ENCODE data around the gene MAD1L1.

Gene MAD1L1

DNA sequence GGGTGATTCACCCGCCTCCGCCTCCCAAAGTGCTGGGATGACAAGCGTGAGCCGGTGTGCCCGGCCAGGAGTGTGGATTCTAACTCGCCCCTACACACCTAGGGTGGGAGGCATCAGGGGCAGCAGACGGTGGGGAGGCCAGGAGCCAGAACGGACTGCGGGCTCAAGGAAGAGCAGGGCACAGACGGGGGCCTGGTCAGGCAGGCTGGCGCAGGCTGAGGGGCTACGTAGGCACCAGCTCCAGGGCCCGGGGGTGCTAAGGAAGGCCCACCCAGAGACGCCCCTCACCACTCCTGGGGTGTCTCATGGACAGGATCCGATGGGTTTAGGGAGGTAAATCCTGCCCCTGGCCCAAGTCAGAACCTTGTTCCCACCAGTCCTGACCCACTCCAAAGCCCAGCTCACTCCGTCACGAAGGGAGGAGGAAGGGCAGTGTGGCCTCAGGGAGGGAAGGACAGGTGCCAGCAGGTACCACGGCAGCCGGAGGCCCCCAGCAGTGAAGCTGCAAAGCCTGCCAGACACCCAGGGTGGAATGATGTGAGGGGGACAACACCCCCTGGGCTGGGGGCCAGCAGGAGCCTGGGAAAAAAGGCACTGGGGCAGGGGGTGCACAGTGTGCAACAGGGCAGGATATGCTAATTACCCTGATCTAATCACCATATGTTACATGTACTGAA lies 251.4 kb downstream of the MAD1L1 start:
- TF ChIP-seq, protein P1, sequence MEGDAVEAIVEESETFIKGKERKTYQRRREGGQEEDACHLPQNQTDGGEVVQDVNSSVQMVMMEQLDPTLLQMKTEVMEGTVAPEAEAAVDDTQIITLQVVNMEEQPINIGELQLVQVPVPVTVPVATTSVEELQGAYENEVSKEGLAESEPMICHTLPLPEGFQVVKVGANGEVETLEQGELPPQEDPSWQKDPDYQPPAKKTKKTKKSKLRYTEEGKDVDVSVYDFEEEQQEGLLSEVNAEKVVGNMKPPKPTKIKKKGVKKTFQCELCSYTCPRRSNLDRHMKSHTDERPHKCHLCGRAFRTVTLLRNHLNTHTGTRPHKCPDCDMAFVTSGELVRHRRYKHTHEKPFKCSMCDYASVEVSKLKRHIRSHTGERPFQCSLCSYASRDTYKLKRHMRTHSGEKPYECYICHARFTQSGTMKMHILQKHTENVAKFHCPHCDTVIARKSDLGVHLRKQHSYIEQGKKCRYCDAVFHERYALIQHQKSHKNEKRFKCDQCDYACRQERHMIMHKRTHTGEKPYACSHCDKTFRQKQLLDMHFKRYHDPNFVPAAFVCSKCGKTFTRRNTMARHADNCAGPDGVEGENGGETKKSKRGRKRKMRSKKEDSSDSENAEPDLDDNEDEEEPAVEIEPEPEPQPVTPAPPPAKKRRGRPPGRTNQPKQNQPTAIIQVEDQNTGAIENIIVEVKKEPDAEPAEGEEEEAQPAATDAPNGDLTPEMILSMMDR (IDR thresholded peaks at IDR 0.05), result no peak
- Histone ChIP-seq H3K27ac (no peak overlapping the region), H3K4me1 (ENCODE audit: control insufficient read depth in 1 of 2, insufficient read depth in 1 of 2, low read depth in 1 of 2, low read length in 1 of 2) (no peaks in the 10 kb centered on the region), H3K9me3 (no peaks in the 10 kb centered on the region), H3K4me3 (ENCODE audit: low read depth in 1 of 2, low read length in 1 of 2) (no peak overlapping the region), H3K27me3 (no peaks in the 10 kb centered on the region), H3K36me3 (peaks cover 13% of the 10 kb centered on the region)

DNA sequence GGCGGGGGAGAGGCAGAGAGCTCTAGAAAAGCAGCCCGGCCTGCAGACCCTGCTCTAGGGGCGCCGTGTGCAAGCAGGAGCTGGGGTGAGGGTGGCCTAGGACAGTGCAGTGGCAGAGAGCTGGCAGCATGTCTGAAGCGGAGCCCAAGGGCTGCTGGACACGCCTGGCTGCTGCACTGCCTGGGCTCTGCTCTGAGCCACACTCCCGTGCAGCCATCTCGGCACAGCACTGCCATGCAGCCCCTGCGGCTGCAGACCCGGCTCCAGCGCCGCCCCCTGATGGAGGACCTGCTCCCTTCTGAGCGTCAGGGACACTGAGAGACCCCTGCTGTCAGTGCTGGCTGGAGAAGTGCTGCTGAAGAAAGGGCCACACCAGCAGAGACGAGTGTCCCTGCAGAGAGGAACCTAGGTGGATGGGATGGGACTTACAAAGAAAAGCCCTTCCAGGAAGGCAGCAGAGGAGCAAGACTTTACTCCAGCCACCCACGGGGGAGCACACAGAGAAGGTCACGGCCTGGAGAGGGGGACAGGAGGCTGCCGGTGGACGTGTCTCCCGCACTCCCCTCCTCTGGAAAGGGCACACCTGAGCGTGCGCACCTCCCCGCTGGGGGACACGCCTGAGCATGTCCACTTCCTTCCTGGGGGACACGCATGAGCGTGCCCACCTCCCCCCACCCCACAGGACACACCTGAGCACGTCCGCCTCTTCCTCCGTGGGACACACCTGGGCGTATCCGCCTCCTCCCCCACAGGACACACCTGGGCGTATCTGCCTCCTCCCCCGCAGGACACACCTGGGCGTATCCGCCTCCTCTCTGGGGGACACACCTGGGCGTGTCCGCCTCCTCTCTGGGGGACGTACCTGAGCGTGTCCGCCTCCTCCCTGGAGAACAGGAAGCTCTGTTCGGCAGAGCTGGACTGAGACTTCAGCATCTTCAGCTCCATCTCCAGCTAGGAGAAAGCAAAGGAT lies 252.9 kb downstream of the MAD1L1 start:
- no peak overlapping the region for H3K4me3 ChIP-seq (ENCODE audit: low read depth in 1 of 2, low read length in 1 of 2)
- H3K4me1 ChIP-seq (ENCODE audit: control insufficient read depth in 1 of 2, insufficient read depth in 1 of 2, low read depth in 1 of 2, low read length in 1 of 2), result no peaks in the 10 kb centered on the region
- H3K27ac ChIP-seq, result no peak overlapping the region
- TF ChIP-seq, protein P1 (IDR thresholded peaks at IDR 0.05), result no peak
- no peaks in the 10 kb centered on the region for H3K27me3 ChIP-seq
- H3K9me3 ChIP-seq, result no peaks in the 10 kb centered on the region
- peaks cover 19% of the 10 kb centered on the region for H3K36me3 ChIP-seq

DNA sequence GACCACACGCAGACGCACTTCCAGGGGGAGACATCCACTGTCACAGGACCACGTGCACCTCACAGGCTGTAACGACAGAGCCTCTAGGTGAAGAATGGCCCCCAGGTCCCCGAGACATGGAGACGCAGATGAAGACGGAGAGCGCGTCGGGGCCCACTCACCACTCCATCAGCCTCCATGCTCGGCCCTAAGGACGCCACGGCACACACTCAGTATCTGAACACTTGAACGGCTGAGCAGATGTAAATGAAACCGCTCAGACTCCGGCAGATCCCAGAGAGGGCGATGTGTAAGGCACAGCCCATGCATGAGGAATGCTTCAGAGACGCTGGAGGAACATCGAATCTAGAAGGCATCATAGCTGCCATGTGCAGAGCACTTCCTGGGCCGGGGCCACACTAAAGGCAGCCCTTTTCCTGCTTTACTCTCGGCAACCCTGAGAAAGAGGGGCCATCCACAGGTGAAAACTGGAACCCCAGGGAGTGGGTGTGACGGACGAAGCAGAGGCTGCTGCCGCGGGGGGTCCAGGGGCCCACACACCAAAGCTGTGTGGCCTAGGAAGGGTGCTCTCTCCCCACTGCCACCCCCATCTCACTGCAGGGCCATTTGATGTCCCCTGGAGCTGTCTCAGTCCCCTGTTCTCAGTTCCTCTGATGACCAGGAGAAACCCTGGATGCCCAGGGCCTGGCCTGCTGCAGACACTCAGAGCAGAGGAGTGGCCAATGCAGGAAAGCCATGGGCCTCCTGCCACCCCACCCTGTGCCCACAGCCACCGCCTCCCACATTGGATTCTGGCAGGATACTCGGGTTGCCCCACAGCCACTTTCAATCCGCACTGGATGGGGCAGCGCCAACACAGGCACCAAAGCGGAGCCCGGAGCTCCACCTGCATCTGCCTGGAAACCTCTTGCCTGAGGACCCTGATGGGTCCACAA lies 253.8 kb downstream of the MAD1L1 start:
- H3K27me3 ChIP-seq, result no peaks in the 10 kb centered on the region
- H3K4me3 ChIP-seq (ENCODE audit: low read depth in 1 of 2, low read length in 1 of 2), result no peak overlapping the region
- H3K4me1 ChIP-seq (ENCODE audit: control insufficient read depth in 1 of 2, insufficient read depth in 1 of 2, low read depth in 1 of 2, low read length in 1 of 2), result no peaks in the 10 kb centered on the region
- no peak overlapping the region for H3K27ac ChIP-seq
- H3K36me3 ChIP-seq, result peaks cover 19% of the 10 kb centered on the region
- TF ChIP-seq, protein P1 (IDR thresholded peaks at IDR 0.05), result no peak
- no peaks in the 10 kb centered on the region for H3K9me3 ChIP-seq

DNA sequence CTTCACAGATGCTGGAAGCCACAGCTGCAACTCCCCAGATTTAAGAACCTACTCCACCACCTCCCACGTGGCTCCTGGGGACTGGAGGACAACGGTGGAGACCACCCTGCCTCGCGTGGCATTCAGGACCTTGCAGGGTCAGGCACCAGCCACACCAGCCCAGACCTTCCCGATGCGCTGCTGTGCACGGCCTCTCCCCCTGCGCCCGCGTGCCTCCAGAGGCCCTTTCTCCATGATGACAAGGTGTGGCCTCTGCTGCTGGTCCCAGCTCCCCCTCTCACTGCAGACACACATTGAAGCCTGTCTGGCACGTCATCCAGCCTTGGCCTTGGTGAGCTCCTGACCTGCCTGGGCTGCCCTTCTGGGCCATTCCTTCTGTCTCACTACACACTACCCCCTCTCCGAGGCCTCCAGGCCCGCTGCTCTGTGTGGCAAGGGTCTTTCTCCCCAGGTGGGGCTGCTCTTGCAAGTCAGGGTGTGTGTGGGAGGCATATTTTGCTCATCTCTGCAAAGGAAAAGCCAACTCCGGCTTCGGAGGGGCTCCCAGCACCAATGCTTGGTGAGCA lies 254.8 kb downstream of the MAD1L1 start:
- TF ChIP-seq, protein P1 (IDR thresholded peaks at IDR 0.05), result no peak
- H3K4me1 ChIP-seq (ENCODE audit: control insufficient read depth in 1 of 2, insufficient read depth in 1 of 2, low read depth in 1 of 2, low read length in 1 of 2), result no peaks in the 10 kb centered on the region
- peaks cover 24% of the 10 kb centered on the region for H3K36me3 ChIP-seq
- no peak overlapping the region for H3K4me3 ChIP-seq (ENCODE audit: low read depth in 1 of 2, low read length in 1 of 2)
- H3K9me3 ChIP-seq, result no peaks in the 10 kb centered on the region
- H3K27ac ChIP-seq, result no peak overlapping the region
- no peaks in the 10 kb centered on the region for H3K27me3 ChIP-seq
